ENCODE measurements around the gene P2RY13.
A peak's percentile ranks its signal among the peaks of the same experiment; 100 is the strongest.

P2RY13 gene

DNA sequence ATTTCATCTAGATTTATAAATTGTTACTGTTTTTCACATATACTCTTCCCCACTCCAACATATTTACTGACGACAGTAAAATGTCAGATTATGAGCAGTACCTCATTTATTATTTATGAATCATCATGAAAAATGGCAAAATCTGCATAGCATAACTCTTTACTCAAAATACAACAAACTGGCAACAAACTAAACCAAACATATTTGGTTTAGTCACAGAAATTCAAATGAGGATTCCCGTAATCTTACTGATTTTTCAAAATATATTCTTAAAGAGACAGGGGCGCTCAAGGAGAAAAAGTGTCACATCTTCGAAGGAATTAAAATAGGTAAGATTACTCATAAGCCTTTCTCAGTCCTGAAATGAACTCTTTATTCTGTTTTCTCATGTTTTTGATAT is 9.7 kb downstream of the P2RY13 start:
- DNase-seq, result no peak

DNA sequence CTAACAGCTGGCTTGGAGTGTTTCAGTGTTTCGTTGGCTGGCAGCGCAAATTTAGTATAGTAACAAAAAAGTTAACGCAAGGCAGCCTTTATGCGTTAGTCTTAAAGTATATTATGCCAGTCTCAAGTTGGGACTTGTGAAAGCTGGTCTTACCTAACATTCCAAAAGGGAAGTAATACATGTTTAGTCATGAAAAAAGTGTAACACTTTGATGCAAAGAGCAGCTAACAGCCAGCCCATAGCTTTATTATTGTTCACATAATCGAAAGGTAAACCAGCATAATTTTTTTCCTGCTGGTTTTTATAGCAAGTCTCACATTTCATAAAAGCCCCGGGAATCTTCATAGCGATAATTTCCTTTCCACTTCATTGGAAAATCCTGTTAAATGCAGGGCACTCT is 10.4 kb downstream of the P2RY13 start:
- DNase-seq, result no peak

DNA sequence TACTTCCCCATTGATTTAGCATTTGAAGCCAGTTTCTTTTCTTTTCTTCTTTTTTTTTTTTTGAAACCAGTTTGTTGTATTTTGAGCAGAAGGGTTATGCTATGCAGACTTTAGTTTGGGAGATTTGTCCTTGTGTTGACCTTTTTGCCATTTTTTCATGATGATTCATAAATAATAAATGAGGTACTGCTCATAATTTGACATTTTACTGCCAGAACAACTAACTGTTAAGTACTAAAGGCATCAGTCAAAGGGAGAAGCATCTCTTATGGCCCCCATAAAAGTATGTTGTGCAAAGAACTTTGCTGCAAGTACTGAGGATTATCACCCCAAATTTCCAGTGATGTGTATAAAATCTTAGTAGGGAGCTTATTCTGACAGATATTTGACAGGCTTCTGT is 11.0 kb downstream of the P2RY13 start:
- DNase-seq, result no peak

DNA sequence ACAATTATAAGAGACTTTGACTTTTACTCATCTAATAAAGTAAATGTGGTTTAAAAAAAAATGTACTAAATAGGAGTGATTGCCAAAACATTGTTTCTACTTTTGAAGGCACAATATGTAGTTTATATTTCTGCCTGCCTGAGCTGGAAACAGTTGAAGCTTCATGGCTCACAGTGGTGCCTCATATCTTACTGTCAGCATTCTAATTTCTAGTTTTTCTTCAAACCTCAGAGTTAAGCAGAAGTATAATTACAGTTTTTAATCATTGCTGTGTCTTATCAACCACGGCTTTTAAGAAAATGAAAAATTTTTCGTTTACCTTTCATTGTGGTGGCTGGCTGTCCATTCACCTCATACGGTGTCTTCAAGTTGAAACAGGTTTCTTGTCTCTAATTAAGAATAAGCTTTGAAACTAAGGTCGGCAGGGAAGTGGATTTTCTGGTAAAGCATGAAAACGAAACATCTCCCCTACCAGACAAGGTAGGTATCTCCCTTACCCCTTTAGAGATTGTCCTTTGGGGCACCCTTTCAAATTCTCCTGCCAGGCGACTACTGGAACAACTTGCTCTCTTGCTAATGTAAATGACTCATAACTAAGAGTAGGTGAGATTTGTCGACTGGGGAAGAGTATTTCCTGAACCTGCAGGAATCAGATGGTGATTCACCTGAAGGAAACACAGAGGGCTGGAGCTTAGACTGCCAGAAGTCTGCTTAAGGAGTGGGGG is 12.9 kb downstream of the P2RY13 start, which contains the start of gene GPR87:
Gene GPR87 (minus strand): TSS at position 554 of the 725 bp plus-strand sequence. CDS start 16,720 bp downstream, outside the sequence.
- no peak for DNase-seq

DNA sequence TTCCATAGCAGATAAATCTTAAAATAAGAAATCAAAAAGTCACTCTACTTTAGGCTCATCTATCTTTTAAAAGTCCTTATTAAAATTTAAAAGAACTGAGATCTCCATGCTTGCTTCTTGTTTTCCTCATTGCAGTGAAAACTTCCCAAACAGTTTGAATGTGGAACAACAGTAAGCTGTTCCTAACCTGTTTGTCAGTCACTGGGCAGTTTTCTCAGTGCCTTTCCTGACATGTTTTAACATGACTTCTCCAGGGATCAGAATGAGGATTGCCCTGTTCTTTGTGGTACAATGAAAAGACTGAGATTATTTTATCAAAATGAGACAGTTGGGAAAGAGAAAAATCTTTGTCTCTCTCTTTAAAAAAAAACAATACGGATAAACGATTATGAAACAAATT is 13.5 kb downstream of the P2RY13 start:
- no peak for DNase-seq

DNA sequence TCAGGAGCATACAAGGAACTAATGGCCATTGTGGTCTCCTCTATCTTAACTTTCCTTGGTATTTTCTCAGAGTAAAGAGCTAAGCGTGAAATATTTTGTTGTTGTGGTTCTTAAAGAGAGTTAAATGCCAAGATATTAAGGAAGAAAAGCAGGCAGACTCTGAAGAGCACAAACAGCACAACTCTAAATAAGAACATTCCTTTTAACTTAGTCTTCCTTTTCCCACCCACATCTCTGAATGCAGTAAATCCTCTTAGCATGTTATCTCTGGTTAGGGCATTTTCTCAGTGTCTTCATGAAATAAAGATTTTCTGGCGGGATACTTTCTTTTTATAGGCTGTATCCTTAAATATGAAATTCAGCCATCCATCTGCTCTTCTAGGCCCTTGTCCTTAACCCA is 14.2 kb downstream of the P2RY13 start:
- DNase-seq, result no peak

DNA sequence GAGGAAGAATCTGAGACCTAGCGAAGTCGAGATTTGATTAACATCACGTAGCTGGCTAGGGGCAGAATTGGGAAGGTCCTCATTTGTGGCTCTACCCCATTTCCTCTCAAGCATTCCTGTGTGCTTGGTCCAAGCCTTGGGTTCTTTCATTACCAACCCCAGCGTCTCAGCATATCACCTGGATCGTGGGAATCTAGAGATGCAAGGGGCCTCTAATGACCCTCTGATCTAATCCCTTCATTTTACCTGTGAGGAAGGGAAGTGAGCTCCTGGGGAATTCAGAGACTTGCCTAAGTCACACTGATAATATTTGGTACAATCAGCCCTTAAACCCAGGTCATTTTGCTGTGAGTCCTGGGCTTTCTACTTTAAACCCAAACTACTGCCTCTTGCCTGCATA is 14.8 kb downstream of the P2RY13 start:
- no peak for DNase-seq

DNA sequence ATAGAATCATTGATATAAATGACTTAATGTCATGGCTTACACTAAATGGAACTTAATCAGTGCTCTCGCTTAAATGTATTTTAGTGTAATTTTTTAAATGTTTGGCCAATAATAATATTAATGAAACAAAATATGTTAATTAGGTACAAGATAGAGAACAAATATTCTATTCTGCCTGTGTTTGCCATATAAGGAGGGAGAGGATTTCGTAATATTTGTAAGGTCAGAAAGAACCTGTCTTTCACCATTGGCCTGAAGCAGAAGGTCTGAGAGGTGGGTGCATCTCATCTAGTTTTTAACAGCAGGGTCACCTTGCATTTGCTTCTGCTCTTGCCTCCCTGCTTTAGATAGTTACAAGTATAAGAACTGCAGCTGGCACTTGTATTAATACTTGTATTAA is 15.2 kb downstream of the P2RY13 start:
- DNase-seq, result no peak

DNA sequence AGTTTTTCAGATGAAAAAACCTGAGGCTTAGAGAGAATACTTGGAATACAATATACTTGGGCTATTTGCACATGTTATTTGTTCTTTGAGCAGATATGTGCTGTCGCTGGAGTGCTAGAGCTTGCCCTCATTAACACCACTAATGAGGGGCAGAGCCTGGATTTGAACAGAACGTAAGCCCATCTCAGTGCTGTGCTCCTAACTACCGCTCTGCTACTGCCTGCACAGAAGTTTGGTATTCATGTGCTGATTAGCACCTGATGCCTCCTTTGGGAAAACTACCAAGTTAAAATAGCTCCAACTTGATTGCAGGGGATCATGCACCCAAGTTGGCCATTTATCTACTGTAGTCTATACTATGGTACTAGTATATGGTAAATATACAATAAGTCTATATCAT is 16.4 kb downstream of the P2RY13 start:
- no peak for DNase-seq

DNA sequence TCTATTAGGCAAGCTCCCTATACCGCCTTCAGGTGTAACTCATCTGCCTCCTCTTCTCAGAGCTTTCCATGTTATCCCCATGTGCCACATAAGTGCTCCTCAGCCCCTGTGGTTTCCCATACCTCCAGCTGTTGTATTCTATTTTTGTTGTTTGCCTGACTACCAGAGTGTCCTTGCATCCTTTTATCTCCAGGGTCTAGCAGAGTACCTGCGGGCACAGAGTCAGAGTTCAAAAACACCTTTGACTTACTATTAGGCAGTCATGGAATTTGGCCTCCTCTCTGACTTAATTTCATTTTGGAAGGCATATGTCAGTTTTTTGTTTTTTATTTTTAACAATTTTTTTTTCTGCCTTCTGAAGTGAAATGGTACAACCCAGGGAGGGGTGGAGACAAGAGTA is 19.8 kb downstream of the P2RY13 start:
- DNase-seq, result no peak

DNA sequence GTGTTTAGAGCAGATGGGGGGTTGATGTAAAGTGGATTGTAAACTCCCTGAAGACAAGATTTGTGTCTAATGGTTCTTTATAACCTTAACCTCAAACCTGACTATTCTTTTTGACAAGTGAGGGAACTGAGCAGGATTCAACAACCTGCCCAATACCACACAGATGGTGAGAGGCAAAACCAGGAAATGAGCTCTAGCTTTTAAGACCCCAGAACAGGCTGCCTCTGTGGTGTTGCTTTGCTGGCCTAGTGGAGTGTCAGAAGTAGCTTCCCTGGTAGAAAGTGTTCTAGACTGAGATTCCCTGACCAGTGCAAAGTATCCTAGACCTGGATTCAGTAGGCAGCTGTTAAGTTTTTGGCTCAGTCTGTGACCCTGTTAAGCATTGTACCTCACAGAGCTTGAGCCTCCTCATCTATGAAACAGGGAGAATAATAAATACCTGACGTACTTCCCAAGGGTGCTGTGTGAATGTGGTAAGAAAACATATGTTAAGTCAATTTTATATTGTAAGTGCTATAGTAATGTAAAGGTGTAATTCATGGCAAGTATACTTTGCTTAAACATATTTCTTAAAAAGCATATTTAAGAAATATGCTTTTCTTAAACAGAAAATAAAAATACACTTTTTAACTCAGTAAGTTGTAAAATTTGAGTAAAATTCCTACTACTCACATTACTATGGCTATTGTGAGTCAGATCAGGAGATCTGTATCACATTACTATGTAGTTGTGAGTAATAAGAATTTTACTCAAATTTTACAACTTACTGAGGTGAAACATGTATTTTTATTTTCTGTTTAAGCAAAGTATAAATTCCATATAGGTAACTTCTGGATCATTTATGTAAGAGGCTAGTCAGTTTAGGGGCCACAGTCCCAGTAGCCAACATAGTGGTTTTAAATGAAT is 21.5 kb downstream of the P2RY13 start:
- no peak for DNase-seq

DNA sequence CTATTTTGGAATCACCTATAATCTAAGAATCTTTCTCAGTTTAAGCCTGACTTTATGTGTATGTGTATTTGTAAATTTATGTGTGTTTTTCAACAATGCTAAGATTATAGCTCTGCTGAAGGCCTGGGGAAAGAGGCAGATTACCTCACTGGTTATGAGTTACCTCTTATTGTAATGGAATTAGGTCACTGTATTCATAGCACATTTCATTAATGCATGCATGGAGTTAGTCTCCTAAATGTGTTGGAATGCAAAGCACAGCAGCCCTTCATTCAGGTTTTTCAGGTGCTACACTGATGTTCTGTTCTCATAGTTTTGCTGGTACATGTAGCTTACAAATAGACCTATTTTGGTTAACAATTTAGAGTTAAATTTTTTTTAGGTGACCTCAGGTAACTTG is 22.2 kb downstream of the P2RY13 start:
- DNase-seq, result no peak

DNA sequence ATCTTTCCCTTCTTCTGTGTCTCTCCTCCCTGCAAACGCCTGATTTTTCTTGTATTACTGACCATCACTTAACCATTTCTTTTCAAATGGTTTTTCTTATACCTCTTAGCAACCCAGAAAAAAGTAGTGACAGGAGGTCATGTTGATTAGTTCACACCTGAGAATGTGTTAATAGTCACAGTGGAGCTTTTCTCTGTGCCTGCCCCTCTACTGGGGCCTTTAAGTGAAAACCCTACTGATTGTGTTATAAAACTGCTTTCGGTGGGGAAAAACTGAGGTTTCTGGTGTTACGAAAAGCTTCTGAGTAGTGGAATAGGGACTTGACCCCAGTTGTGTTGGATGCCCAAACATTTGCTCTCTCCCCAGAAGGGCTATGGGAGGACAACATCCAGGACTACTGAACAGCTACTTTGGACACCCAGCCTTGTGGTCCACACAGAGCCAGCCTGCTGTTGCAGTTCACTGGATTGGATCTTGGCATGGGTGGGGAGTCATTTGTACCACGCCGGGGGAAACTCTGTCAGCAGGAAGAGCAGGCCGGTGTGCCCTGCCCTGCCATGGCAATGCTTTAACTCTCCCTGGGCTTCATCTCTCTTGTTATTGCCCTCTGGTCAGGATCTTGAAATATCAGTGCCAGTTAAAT is 23.1 kb downstream of the P2RY13 start:
- no peak for DNase-seq

DNA sequence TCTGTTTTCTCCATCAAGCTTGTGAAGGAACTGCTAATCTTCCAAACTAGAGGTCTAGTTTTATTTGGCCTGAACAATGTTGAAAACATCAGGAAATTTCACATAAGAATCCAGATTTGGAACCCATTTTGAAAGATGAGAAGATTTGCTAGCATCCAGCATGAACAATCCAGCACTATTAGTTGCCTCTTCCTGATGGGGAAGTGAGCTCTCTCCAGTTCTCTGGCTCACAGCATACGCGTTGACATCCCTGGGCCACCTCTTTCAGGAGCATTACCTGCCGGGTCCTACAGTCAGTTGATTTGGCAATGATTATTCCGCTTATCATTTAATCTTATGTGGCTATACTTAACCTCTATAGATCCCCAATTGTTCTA is 23.6 kb downstream of the P2RY13 start:
- DNase-seq, result no peak

DNA sequence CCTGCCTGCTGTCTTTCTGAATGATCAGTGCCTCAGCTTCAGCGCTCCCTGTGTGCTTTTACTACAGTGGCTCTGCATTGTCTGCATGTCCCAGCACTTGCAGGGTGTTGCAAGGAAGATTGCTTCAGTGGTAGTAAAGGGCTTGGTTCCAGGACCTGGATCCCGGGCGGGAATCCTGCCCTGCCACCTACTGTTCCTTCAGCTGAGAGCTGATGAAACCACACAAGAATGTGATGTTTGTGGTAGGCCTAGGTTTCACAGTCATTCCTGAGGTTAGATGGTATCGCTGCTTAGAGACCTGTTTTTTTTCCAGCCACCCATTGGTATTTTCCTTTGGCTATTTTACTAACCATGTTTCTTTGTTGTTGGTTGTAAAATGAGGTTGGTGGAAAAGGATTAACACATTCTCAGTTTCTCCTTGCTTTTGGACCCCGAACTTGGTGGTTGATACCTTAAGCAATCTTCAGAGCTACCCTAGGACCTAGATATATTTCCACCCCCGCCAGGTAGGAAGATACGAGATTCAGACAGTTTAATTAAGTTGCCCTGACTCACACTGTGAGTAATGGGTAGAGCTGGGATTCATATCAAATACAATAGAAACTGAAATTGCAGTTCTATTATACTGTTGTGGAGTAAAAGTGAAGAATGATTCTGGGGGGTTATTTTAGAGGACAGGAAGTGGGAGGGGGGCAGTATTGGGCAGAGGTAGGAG is 24.1 kb downstream of the P2RY13 start:
- no peak for DNase-seq

DNA sequence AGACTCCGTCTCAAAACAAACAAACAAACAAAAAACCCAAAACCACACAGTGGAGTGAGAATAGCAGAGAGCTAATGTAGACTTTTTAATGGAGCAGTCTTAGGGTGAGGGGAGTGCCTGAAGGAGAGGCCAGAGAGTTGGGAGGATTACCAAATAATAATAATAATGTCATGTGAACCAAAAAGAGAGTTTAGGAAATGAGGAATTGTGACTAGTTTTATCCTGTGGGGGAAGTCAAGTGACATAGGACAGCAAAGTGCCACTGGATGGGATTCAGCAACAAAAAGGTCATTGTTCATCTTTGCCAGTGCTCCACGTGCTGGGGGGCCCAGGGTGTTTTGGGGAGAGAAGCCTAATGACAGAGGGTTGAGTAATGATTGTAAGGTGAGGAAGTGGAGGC is 25.6 kb downstream of the P2RY13 start:
- no peak for DNase-seq

DNA sequence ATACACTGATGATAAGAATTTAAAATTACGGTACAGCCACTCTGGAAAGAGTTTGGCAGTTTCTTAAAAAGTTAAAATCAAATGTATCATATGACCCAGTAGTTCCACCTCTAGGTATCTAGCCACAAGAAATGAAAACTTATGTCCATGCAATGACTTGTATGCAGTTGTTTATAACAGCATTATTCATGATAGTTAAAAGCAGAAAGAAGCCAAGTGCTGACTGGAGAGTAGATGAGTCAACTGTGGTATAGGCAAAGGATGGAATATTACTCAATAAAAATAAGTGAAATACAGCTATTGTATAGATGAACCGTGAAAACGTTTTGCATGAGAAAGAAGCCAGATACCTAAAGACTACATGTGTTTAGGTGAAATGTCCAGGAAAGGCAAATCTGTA is 27.6 kb downstream of the P2RY13 start:
- DNase-seq, result no peak

DNA sequence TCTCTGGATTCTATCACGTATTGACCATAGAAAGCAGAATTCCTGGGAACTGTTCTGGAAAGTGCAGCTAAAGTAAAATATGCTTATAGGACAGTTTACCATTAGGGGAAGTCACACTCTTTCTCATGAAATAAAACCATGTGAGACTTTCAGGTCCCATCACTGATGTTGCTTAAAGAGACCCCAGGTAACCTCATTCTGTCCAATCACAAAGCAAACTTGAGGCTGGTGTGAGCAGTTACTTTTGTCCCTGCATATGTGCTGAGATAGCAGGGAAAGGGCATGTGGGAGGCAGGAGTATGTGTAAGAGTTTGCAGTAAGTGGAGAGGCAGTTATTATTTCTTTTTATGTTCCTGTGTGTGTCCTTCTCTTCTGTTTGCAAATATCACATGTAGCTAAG is 28.8 kb downstream of the P2RY13 start:
- DNase-seq, result no peak

DNA sequence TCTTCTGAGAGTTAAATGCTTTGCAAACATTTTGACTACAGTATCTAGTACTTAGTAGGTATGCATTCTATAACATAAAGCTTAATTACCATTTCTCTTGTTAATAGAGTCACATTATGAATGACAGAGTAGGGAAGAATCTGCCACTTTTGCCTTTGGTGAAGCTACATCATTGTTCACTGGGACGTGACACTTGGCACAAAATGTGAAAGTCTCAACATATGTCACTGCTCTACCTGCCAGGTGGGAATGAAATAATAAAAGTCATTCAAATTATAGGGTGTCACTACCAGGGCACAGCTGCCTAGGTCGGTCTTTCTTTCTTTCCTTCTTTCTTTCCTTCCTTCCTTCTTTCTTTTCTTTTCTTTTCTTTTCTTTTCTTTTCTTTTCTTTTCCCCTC is 30.3 kb downstream of the P2RY13 start:
- DNase-seq, result no peak

DNA sequence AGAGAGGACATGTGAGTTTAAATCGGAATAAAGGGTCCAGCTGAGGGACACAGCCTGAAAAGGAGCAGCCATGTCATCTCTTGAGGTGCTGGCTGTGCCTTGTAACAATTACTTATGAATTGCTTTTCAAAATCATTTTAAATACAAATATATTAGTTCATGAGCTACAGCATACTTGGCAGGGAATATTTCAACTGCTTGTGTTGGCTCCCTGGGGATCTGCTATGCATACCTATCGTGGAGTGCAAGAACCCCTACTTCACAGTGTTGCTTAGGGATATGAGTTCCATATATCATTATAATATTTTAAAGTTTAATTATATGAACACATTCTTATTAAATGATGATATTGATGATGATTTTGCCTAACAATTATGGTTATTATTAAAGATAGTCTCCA is 31.9 kb downstream of the P2RY13 start:
- DNase-seq, result no peak

DNA sequence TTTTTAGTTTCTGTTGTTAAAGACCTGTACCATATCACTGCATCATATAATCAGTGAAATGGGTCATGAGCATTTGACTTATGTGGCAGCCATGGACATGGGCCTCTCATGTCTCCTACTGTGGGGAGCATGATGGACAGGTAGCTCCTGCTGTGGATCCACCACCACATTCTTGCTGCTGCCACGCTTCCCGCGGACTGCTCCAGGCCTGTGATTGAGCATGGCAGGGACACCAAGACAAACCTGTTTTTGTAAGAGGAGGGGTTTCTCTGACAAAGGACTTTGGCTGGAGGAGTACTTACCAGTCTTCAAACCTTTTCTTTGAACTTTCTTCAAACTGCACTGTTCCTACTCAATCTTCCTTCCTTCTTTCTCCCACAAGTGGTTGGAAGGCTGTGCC is 33.1 kb downstream of the P2RY13 start:
- DNase-seq, result no peak

DNA sequence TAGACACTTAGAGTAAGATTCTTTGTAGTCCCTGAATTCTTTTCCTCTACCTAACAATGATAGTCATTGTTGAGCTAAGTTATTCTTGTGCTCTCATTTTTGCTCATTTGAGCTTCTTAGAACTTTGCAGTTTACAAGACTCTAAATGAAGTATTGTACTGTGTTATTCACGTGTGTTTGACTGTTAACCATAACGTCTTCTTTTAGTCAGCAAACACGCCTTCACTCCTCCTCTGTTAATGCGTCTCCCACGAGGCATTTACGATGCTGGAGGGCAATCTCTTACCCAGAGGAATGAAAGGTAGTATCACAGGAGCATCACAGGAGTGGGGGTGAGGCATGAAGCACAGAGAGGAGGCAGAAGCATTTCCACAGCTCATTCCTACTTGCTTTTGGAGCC is 36.2 kb downstream of the P2RY13 start:
- no peak for DNase-seq

DNA sequence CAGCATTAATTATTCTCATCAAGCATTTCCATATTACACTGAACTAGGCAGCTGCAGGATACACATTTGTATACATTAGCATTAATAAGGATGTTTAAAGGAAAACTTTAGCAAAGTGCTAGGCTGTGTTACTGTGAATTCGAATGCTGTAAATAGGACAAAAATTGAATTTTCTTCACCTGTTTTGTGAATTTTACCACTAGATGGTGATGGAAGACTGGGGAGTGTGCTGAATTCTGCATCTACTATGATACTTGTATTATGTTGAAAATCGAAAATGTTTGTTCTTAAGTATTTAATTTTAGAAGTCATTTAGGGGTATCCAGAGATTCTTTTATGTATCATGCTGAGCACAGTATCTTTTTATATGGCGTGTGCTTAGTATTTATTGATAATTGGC is 38.7 kb downstream of the P2RY13 start:
- peak; percentile 47 for DNase-seq

Data from NCI-H526 treated with DMSO at 0.1 percent for 48 hours (cell line).